CD4-positive, alpha-beta T cell treated with Interleukin-15 for 4 hours (primary cell): ENCODE results near the gene GALNT7.
"Not testable (repeated sequence)": the region's sequence is repeated elsewhere in the genome, so short reads cannot be mapped to it uniquely, and the experiment has no call there.

ENCODE experiments used
- DNase-seq: peaks from one replicate; pipeline ENCODE4 v3.0.0-alpha.2; 2020; ENCODE audit warnings: low spot score

The GALNT7 gene

DNA sequence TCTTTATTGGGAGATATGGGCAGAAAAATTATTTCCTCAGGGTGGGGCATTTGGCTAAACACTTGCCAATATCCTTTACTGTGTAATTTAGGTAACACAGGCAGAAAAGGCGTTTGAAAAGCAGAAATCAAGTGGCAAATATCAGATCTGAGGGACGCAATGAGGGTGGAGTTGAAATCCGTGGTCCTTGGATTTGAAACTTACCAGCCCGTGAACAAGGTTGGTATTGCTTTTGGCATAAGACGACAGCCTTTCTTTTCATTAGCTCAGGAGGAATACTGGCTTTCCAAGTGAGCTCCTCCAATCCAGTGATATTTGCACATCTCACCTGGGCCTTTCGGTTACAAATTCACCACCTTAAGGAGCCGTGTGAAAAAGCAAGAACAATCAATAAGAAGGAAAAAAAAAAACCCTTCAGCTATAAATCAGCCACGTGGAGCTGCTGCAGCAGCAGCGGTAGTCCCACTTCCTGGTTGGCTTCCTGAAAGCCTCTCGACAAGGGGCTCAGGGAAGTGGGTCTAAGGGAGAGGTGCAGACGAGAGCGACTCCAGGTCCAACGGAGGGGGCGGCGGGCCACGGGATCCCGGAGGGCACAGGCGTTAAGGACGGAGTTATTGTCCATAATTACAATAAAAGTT is 734 bp upstream of the GALNT7 start:
- peak; percentile 23 for DNase-seq

DNA sequence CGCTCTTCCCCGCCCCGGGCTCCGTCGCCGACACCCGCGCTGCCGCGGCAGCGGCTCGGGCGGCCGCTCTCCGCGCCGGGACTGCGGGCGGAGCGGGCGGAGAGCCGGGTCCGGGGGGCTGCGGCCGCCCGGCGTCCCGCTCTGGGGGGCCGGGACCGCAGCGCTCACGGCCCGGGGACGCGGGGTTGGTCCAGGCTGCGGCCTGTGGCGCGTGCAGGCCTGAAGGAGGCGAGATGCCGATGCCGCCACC is 492 bp downstream of the GALNT7 start:
- DNase-seq, result no peak

DNA sequence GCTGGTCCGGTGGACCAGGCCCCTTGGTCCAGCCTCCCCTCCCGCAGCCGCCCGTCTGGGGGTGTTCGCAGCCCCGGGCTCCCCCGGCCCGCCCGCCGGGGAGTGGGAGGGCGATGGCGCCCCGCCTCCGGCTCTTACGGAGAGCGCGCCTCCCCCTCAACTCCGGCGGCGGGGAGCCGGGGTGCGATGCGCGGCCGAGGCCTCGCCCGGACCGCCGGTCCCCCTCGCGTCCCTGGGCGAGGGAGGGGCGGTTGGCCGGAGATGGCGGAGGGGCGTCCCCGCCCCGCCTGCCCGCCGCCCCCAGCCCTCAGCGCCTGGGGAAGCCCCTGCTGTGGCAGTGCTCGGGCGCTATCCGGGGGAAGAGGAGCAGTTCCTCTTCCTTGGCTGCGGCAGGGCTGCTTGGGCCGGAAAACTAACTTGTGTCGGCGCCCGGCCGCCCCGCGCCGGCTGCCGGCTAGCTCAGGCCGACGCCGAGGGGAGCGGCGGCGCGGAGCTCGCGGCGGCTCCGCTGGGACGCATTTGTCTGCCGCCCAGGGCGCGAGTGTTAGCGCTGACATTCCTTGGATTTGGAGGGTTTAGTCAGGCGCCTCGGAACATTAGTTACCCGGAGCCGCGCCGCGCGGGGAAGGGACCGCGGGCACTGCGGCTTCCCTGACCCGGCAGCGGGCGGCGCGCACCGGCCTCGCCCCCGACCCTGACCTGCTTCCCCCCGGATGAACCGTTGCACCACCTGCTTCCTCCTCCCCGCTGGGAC is 994 bp downstream of the GALNT7 start:
- DNase-seq, result peak; percentile 48

DNA sequence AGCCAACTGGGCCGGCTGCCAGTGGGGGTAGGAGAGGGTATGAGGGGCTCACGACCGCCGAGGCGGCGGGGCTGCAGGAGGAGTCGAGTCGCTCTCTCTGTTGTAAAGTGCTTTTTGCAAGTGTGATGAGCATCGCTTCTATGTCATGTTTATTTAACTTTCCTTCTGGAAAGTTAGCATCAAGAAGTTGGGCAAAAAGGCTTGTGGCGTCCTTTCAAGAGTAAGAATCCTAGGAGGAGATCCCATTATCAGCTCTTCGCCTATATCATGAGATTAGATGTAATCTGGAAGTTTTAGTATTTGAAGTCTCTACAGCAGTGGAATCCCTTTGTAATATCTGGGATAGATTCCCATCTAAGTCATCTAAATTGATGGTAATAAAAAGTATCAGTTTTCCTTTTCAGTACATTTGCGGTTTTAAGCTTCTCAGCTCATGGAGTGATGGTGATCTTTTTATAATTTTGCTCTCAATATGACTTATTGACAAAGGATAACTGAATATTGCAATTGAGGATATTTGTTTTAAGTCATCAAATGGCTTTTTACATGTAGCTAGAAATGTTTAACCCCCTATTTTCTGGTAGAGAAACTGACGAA is 1.7 kb downstream of the GALNT7 start:
- no peak for DNase-seq

GRCh38 chr4:173171098-173171497 is 2.5 kb downstream of the GALNT7 start:
- DNase-seq, result no peak

DNA sequence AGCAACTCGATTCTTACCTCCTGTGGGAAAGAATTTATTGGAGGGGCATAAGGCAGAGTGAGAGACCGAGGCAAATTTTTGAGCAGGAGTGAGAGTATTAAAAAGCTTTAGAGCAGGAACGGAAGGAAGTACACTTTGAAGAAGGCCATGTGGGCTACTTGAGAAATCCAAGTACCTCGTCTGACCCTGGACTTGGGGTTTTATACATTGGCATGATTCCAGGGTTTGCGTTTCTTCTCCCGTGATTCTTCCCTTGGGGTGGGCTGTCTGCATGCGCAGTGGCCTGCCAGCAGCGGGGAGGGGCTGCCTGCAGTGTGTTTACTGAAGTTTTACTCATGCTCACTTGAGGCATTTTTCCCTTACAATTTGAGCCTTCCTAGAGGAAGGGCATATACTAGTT is 3.4 kb downstream of the GALNT7 start:
- no peak for DNase-seq

DNA sequence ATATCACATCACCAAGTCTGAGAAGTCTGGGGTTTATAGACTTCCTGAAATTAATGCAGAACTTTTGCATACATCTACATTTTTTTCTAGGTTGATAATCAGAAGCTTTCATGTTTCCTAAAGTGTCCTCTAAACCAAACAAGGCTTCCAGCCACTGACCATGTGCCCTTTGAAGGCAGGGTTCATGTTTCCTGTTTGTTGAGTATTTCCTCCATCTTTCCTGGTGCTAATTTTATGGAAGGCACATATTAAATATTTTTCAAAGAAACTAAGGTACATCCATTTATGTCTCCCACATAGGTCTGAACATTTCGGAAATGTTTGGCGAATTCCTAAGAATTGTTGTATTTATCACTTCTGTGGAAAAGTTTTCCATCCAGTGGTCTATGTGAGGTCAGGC is 5.6 kb downstream of the GALNT7 start:
- no peak for DNase-seq

DNA sequence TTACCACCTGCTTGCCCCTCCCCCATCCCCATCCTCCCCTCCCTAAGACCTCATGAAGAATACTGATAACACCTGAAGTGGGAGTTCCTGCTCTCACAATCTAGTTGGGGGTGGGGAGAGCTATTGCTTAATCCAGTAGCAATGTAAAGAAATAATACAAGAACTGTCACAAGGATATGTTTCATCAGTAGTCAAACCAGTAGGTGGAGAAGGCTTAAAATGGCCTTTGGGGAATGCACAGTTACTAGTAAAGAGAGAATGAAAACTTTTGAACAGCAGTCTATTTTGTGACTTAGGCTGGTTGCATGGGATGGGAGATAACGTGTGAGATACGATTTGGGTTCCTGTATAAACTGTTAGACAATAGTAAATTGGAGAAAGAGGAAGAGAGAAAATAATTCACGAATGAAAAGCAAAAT is 6.0 kb downstream of the GALNT7 start:
- no peak for DNase-seq

DNA sequence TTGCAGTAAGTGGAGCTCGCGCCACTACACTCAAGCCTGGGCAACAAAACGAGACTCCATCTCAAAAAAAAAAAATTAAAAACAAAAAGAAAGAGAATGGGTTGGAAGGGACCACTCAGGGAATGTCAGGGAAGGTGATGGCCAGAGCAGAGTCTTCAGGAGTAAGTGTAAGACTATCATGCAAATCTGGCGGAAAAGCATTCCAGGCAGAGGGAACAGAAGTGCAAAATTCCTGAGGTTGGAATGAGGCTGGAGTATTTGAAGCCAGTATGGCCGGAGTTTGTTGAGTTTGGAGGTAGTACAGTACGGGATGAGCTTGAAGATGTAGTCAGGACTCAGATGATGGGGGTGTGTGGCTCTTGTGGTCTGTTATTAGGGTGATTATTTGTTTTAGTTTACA is 7.4 kb downstream of the GALNT7 start:
- no peak for DNase-seq

- no peak for DNase-seq
Measured at GRCh38 chr4:173177232-173177631, 8.6 kb downstream of the GALNT7 start.

DNA sequence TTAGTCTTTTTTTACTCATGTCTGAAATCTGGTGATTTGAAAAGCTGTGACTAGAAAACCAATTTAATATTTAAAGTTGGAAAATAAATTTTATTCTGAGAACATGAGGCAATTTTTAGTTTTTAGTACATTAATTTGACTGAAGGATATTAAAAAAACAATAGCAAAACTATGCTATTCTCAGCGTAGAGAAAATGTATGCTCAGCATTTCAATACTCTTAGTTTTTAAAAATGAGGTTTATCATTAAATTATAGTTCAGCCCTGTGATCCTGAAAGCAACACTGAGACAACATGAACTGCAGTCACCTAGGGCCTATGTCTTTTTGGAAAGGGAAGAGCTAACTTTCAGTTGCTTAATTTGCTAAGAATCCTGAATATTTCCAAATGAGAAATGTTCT is 9.5 kb downstream of the GALNT7 start:
- DNase-seq, result no peak

GRCh38 chr4:173181848-173182247 is 13.2 kb downstream of the GALNT7 start:
- no peak for DNase-seq

GRCh38 chr4:173182403-173182802 is 13.8 kb downstream of the GALNT7 start:
- DNase-seq, result no peak

DNA sequence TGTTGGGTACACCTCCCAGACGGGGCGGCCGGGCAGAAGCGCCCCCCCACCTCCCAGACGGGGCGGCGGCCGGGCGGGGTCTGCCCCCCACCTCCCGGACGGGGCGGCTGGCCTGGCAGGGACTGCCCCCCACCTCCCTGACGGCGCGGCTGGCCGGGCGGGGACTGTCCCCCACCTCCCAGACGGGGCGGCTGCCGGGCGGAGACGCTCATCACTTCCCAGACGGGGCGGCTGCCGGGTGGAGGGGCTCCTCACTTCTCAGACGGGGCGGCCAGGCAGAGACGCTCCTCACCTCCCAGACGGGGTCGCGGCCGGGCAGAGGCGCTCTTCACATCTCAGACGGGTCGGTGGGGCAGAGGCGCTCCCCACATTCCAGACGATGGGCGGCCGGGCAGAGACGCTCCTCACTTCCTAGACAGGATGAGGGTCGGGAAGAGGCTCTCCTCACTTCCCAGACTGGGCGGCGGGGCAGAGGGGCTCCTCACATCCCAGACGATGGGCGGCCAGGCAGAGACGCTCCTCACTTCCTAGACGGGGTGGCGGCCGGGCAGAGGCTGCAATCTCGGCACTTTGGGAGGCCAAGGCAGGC is 15.1 kb downstream of the GALNT7 start:
- not testable (repeated sequence) for DNase-seq

DNA sequence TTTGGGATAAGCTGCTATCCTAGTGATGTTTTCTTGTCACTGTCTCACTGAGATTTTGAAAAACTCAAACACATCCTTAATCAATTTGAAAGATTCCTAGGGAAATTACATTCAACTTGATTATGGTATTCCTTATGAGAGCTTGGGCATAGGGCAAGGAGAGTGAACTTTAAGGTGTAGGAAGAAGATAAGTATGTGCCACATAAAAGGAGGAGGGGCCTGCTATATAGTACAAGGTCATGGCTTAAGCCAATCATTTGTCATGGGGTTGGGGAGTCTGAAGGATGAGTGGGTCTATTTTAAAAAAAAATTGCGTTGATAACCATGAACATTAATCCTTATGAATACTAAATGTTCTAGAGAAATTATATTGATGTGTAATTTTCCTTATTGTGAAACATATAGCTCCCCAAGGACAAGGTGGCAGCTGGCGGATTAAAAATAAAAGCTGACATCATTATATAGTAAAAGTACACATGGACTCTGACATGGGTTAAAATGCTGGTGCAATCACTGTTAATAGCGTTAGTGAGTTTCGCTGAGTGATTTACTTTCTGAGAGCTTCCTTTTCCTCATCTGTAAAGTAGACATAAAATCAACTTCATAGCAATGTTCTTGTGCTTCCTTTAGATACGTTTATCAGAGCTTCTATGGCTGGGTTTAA is 17.4 kb downstream of the GALNT7 start:
- DNase-seq, result no peak

DNA sequence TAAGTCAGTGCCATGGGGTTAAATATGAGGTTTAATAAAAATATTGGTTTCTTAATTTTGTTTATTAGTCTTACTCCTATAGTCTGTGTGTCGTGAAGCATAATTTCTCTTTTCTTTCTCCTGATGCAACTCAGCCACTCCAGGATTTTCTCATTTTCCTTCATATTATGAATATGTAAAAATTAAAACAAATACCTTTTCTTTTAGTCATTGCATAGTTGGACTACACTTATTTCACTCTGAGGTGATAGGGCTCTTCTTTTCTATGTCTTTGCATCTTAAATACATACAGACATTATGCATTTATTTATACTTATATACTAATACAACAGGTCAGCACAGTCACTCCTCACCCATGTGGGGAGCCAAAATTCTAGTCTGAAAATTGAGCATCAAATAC is 19.1 kb downstream of the GALNT7 start:
- DNase-seq, result no peak

GRCh38 chr4:173188648-173189047 is 20.0 kb downstream of the GALNT7 start:
- DNase-seq, result no peak

- DNase-seq, result no peak
Measured at GRCh38 chr4:173189117-173189693, 20.6 kb downstream of the GALNT7 start.

DNA sequence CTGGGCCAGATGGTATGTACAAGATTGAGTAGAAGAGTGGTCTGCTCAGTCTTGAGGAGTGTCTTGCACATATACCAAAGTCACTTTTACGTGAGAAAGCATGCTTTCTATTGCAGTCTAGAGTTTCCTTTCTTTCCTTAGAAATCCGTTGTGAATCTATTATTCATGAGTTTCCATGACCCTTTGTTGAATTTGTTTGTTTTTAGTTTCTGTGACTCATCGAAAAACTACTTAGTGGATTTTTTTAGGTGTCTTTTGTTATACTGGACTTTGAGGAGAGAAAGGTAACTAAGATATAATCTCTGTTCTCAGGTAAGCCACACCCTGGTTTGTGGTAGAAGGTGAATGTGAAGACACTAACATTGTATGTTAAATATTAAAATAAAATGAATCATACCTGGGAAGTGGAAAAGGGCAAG is 23.0 kb downstream of the GALNT7 start:
- DNase-seq, result no peak

GRCh38 chr4:173192375-173193162 is 24.0 kb downstream of the GALNT7 start:
- DNase-seq, result no peak

DNA sequence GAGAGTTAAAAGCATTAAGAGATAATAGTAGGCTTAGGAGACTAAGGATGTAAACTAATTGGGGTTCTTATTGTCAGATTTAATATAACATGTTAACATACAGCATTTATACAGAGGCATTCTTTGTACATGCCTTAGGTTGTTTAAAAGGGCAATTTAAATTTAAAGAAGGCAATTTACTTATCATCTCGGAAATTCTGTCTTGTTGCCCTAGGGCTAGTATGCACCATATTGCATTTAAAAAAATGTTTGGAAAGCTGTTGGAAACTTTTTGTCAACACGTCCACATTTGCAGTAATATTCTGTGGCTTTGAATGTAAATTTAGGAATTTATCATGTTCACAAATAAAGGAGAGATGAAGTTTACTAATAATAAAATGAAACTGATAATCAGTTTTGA is 25.5 kb downstream of the GALNT7 start:
- no peak for DNase-seq

GRCh38 chr4:173195109-173195508 is 26.5 kb downstream of the GALNT7 start:
- no peak for DNase-seq
